Measurements from ENCODE around the gene PTPRM.
A peak's percentile ranks its signal among the peaks of the same experiment; 100 is the strongest.

The PTPRM gene

GRCh38 chr18:8084160-8084559, 517.0 kb downstream of the PTPRM start:
- peak; percentile 75 for TF ChIP-seq CTCF (IDR thresholded peaks at IDR 0.05; ENCODE audit: low read depth, low read length)
- in situ Hi-C loops (cut with HindIII; ENCODE audit: low sequenced_read_pairs) = no loop called here
- DNase-seq (ENCODE audit: low read depth, low spot score) = peak; percentile 60
- H3K4me3 ChIP-seq (ENCODE audit: low read depth, low read length) = no peak overlapping the region

GRCh38 chr18:8088626-8089025, 521.5 kb downstream of the PTPRM start:
- in situ Hi-C loops (cut with HindIII; ENCODE audit: low sequenced_read_pairs) = no loop called here
- TF ChIP-seq CTCF (IDR thresholded peaks at IDR 0.05; ENCODE audit: low read depth, low read length) = no peak
- H3K4me3 ChIP-seq (ENCODE audit: low read depth, low read length) = no peak overlapping the region
- DNase-seq (ENCODE audit: low read depth, low spot score) = no peak

DNA sequence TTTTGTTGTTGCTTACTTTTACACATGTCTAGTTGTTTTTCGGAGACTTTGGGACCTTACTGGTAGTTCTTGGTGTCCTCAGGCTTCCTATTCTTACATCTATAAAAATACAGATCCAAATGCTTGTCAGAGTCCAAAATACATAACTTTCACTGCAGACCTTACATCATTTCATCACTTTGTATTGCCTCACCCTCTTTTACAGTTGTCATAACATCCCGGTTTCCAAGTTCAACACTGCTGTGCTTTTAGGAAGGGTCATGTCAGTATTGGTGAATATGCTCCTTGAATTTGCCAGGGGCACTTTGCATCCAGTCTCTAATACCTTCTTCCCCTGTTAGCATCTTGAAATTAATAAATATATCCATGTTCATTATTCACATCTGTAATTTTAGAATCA, 523.9 kb downstream of the PTPRM start:
- TF ChIP-seq CTCF (IDR thresholded peaks at IDR 0.05; ENCODE audit: low read depth, low read length) = no peak
- in situ Hi-C loops (cut with HindIII; ENCODE audit: low sequenced_read_pairs) = no loop called here
- no peak for DNase-seq (ENCODE audit: low read depth, low spot score)

GRCh38 chr18:8095947-8096570, 528.9 kb downstream of the PTPRM start:
- no peak for DNase-seq (ENCODE audit: low read depth, low spot score)
- no peak overlapping the region for H3K4me3 ChIP-seq (ENCODE audit: low read depth, low read length)
- no peak for TF ChIP-seq CTCF (IDR thresholded peaks at IDR 0.05; ENCODE audit: low read depth, low read length)
- in situ Hi-C loops (cut with HindIII; ENCODE audit: low sequenced_read_pairs) = no loop called here

More for the DNA sequence above, 523.9 kb downstream of the PTPRM start:
- no peak overlapping the region for H3K4me3 ChIP-seq (ENCODE audit: low read depth, low read length)

DNA sequence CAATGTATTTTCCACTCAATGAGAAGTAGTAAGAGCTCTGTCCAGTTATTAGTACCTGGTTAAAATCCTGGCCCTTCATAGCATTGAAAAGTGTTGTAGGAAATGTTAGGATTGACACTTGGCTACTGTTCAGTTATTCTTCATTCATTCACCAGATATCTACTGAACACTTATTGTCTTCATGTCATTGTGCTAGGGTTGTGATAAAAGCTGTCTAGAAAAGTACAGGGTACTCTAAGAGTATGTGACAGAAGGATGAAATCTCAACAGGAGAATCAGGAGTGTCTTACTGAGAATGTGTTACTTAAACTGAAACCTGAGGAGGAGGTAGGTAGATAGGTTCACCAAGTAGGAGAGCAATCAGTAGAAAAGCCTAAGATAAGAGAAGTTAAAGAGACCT, 530.3 kb downstream of the PTPRM start:
- H3K4me3 ChIP-seq (ENCODE audit: low read depth, low read length) = no peak overlapping the region
- no peak for TF ChIP-seq CTCF (IDR thresholded peaks at IDR 0.05; ENCODE audit: low read depth, low read length)
- DNase-seq (ENCODE audit: low read depth, low spot score) = no peak
- in situ Hi-C loops (cut with HindIII; ENCODE audit: low sequenced_read_pairs) = no loop called here

DNA sequence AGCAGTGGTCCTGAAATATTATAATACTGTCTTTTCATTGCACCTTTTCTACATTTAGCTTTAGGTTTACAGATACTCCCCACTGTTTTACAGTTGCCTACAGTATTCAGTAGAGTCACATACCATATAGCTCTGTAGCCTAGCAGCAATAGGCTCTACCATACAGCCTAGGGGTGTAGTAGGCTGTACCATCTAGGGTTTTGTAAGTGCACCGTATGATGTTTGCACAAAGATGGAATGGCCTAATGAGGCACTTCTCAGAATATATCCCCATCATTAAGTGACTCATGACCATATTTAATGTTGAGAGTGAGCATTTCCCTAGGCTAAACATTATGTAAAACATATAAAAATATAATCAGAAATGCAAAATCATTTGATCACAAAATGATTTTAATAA, 530.8 kb downstream of the PTPRM start:
- no peak overlapping the region for H3K4me3 ChIP-seq (ENCODE audit: low read depth, low read length)
- no peak for TF ChIP-seq CTCF (IDR thresholded peaks at IDR 0.05; ENCODE audit: low read depth, low read length)
- DNase-seq (ENCODE audit: low read depth, low spot score) = no peak
- in situ Hi-C loops (cut with HindIII; ENCODE audit: low sequenced_read_pairs) = no loop called here
